Measurements from ENCODE around the gene UCN. TPM values are rescaled to one million over a fixed set of nuclear protein-coding genes. Genes with fewer than 3 reads are reported as not detected.
"Not testable (repeated sequence)": the region's sequence is repeated elsewhere in the genome, so short reads cannot be mapped to it uniquely, and the experiment has no call there.

UCN gene
- total RNA-seq, 1 donor from 2014 or later = 4.1 TPM

DNA sequence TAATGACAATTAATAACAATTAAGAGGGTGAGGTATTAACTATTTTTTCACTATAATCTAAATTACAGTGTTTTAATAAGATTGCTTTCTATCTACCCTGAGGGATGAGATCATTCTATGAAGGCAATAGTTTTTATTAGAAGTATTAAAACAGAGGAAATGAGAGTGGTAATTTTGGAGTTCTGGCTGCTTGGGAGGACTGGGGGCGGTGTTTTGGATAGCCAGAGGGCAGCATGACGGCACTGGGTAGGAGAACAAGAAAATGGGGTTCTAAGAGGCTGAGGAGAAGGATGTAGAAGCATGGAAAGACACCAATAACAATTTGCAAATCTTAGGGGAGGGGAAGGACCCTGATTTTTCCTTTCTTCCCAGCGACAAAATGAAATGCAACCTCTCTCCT lies 38.1 kb downstream of the UCN start:
- no peak for DNase-seq (ENCODE audit: extremely low spot score, unreplicated experiment)
- Mint-ChIP-seq H3K27ac (ENCODE audit: unreplicated experiment) (no peak overlapping the region), H3K4me1 (ENCODE audit: unreplicated experiment) (no peaks in the 10 kb centered on the region), H3K9me3 (ENCODE audit: unreplicated experiment) (no peaks in the 10 kb centered on the region), H3K27me3 (ENCODE audit: unreplicated experiment) (peaks cover 39% of the 10 kb centered on the region), H3K4me3 (ENCODE audit: unreplicated experiment) (no peak overlapping the region), H3K36me3 (ENCODE audit: unreplicated experiment) (no peaks in the 10 kb centered on the region)
- TF ChIP-seq, protein P1, sequence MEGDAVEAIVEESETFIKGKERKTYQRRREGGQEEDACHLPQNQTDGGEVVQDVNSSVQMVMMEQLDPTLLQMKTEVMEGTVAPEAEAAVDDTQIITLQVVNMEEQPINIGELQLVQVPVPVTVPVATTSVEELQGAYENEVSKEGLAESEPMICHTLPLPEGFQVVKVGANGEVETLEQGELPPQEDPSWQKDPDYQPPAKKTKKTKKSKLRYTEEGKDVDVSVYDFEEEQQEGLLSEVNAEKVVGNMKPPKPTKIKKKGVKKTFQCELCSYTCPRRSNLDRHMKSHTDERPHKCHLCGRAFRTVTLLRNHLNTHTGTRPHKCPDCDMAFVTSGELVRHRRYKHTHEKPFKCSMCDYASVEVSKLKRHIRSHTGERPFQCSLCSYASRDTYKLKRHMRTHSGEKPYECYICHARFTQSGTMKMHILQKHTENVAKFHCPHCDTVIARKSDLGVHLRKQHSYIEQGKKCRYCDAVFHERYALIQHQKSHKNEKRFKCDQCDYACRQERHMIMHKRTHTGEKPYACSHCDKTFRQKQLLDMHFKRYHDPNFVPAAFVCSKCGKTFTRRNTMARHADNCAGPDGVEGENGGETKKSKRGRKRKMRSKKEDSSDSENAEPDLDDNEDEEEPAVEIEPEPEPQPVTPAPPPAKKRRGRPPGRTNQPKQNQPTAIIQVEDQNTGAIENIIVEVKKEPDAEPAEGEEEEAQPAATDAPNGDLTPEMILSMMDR (IDR thresholded peaks at IDR 0.05) = no peak

DNA sequence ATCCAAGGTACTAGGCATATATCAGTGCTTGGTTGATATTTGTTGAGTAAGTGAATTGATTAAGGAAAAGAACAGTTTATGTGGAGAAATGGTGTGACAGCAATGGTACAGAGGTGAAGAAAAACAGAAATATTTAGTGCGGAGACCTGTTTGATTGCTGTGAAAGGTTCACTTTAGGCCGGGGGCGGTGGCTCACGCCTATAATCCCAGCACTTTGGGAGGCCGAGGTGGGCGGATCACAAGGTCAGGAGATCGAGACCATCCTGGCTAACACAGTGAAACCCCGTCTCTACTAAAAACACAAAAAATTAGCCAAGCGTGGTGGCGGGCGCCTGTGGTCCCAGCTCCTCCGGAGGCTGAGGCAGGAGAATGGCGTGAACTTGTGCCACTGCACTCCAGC lies 39.9 kb downstream of the UCN start:
- DNase-seq (ENCODE audit: extremely low spot score, unreplicated experiment); H3K4me3 Mint-ChIP-seq (ENCODE audit: unreplicated experiment); H3K36me3 Mint-ChIP-seq (ENCODE audit: unreplicated experiment); H3K9me3 Mint-ChIP-seq (ENCODE audit: unreplicated experiment); H3K27ac Mint-ChIP-seq (ENCODE audit: unreplicated experiment): not testable (repeated sequence)
- H3K27me3 Mint-ChIP-seq (ENCODE audit: unreplicated experiment) = peaks cover 39% of the 10 kb centered on the region
- peaks cover 14% of the 10 kb centered on the region for H3K4me1 Mint-ChIP-seq (ENCODE audit: unreplicated experiment)

DNA sequence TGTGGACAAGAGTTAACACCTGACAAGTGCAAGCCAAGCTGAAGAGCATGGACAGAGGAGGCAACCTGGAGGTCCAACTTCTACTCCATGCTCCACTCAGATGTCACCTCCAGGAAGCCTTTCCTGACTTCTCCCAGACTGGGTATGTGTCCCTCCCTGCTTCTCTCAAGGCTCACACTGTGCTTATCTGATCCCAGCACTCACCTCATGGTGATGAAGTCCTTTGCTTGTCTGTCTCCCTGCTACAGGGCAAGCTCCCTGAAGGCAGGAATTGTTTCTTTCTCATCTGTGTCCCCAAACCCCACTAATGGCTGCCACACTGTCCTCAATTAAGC lies 42.7 kb downstream of the UCN start:
- H3K27ac Mint-ChIP-seq (ENCODE audit: unreplicated experiment) = no peak overlapping the region
- peaks cover 25% of the 10 kb centered on the region for H3K4me1 Mint-ChIP-seq (ENCODE audit: unreplicated experiment)
- peak overlapping the region; percentile 15 for H3K4me3 Mint-ChIP-seq (ENCODE audit: unreplicated experiment)
- no peaks in the 10 kb centered on the region for H3K9me3 Mint-ChIP-seq (ENCODE audit: unreplicated experiment)
- H3K36me3 Mint-ChIP-seq (ENCODE audit: unreplicated experiment) = no peaks in the 10 kb centered on the region
- DNase-seq (ENCODE audit: extremely low spot score, unreplicated experiment) = no peak
- H3K27me3 Mint-ChIP-seq (ENCODE audit: unreplicated experiment) = peaks cover 42% of the 10 kb centered on the region
- TF ChIP-seq, protein P1 (IDR thresholded peaks at IDR 0.05) = no peak

DNA sequence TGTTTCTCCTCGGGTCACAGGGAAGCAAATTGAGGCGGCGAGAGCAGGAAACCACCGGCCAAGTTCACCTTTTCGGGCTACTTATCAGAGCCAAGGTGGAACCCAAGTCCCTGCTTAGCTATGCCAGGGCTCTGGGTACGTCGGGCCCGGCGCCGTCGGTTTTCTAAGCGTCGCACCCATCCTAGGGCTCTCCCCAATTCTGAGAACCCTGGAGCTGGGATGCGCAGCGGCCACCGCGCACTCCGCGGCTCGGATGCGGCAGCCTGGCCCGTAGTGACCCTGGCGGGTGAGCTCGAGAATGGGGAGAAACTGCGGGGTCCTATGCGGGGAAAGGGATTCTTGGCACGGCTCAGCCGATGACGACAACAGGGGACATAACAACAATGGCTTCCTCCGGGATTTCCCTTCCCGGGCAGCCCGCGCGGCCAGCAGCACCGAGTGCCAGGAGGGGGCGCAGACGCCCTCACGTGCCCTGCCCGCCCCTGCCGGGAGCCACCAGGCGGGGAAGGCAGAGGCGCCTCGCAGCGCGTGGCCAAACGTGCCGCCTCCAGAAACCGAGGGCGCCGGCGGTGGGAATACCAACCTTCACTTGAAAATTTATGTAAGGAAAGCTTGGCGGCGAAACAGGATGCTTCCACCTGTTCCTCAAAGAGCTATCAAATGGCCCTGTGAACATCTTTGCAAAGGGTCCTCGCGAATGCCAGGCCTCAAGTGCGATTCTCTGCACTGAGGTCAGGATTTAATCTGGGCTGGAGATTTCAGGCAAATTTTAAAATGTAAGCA lies 43.3 kb downstream of the UCN start:
- H3K36me3 Mint-ChIP-seq (ENCODE audit: unreplicated experiment) = no peaks in the 10 kb centered on the region
- peaks cover 42% of the 10 kb centered on the region for H3K27me3 Mint-ChIP-seq (ENCODE audit: unreplicated experiment)
- H3K4me3 Mint-ChIP-seq (ENCODE audit: unreplicated experiment) = peak overlapping the region; percentile 74
- peak; percentile 90 for DNase-seq (ENCODE audit: extremely low spot score, unreplicated experiment)
- no peak overlapping the region for H3K27ac Mint-ChIP-seq (ENCODE audit: unreplicated experiment)
- TF ChIP-seq, protein P1 (IDR thresholded peaks at IDR 0.05) = peak; percentile 69
- H3K9me3 Mint-ChIP-seq (ENCODE audit: unreplicated experiment) = no peaks in the 10 kb centered on the region
- peaks cover 25% of the 10 kb centered on the region for H3K4me1 Mint-ChIP-seq (ENCODE audit: unreplicated experiment)

DNA sequence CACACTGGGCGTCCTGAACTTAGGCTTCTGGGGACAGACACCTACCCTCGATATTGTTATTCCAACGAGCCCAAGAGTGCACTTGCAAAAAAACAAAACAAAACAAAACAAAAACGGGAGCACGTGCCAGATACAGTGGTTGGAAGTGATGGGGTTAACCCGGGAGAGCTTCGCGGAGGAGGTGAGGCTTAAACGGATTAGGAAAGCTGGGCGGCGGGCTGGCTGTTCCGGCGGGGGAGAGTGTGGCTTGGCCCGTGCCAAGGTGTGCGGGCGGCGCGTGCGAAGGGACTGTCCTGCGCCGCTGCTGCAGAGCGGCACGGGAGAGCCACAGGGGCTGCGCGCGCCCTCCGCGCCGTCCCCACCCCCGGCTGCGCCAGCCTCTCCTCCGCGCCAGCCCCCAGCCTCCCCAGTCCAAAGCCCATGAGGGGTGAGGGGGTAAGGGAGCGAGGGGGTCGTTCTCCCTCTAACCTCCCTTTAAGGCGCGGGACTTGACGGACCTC lies 43.9 kb downstream of the UCN start:
- Mint-ChIP-seq H3K4me1 (ENCODE audit: unreplicated experiment) (peaks cover 25% of the 10 kb centered on the region), H3K27me3 (ENCODE audit: unreplicated experiment) (peaks cover 42% of the 10 kb centered on the region), H3K4me3 (ENCODE audit: unreplicated experiment) (peak overlapping the region; percentile 75), H3K27ac (ENCODE audit: unreplicated experiment) (no peak overlapping the region), H3K36me3 (ENCODE audit: unreplicated experiment) (no peaks in the 10 kb centered on the region), H3K9me3 (ENCODE audit: unreplicated experiment) (no peaks in the 10 kb centered on the region)
- no peak for DNase-seq (ENCODE audit: extremely low spot score, unreplicated experiment)
- TF ChIP-seq, protein P1 (IDR thresholded peaks at IDR 0.05) = no peak

All from osteocyte (in vitro differentiated cells).